ENCODE data around the gene DENND1A.

DNA sequence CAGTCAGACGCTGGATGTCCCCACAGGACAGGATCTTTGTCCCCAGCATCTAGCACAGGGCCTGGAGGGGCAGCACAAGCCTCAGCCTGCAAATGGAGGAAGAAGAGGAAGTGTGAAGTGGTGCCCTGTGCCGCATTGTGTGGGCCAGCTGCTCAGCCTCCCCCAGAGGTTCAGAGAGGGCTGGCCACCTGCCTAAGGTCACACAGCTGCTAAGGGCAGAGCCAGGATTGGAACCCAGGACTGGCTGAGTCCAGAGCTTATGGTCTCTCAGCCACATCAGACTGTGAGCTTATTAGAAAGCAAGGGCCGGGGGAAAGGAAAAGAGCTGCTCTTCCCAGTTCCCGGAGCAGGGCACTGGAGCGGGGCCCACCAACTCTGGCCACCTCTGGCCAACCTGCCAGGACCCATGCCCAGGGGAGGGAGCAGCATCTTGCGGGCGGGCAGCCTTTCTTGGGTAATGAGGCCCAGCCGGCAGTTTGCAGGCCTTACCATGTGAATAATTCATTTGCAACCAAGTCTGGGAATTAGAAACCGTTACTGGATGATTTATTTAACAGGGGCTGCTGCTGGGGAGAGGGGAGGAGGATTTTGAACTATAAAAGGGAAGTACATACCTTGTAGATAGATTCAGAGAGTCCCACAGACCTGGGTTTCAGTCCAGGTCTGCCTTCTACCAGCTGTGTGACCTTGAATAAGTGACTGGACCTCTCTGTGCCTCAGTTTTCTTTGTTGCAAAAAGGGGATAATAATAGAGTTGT, 585.6 kb downstream of the DENND1A start:
- TF ChIP-seq, protein P1, sequence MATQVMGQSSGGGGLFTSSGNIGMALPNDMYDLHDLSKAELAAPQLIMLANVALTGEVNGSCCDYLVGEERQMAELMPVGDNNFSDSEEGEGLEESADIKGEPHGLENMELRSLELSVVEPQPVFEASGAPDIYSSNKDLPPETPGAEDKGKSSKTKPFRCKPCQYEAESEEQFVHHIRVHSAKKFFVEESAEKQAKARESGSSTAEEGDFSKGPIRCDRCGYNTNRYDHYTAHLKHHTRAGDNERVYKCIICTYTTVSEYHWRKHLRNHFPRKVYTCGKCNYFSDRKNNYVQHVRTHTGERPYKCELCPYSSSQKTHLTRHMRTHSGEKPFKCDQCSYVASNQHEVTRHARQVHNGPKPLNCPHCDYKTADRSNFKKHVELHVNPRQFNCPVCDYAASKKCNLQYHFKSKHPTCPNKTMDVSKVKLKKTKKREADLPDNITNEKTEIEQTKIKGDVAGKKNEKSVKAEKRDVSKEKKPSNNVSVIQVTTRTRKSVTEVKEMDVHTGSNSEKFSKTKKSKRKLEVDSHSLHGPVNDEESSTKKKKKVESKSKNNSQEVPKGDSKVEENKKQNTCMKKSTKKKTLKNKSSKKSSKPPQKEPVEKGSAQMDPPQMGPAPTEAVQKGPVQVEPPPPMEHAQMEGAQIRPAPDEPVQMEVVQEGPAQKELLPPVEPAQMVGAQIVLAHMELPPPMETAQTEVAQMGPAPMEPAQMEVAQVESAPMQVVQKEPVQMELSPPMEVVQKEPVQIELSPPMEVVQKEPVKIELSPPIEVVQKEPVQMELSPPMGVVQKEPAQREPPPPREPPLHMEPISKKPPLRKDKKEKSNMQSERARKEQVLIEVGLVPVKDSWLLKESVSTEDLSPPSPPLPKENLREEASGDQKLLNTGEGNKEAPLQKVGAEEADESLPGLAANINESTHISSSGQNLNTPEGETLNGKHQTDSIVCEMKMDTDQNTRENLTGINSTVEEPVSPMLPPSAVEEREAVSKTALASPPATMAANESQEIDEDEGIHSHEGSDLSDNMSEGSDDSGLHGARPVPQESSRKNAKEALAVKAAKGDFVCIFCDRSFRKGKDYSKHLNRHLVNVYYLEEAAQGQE (IDR thresholded peaks at IDR 0.05; ENCODE audit: insufficient read depth in 1 of 2, low read depth in 2 of 2, low read length in 1 of 2): no peak
- TF ChIP-seq, protein P2, sequence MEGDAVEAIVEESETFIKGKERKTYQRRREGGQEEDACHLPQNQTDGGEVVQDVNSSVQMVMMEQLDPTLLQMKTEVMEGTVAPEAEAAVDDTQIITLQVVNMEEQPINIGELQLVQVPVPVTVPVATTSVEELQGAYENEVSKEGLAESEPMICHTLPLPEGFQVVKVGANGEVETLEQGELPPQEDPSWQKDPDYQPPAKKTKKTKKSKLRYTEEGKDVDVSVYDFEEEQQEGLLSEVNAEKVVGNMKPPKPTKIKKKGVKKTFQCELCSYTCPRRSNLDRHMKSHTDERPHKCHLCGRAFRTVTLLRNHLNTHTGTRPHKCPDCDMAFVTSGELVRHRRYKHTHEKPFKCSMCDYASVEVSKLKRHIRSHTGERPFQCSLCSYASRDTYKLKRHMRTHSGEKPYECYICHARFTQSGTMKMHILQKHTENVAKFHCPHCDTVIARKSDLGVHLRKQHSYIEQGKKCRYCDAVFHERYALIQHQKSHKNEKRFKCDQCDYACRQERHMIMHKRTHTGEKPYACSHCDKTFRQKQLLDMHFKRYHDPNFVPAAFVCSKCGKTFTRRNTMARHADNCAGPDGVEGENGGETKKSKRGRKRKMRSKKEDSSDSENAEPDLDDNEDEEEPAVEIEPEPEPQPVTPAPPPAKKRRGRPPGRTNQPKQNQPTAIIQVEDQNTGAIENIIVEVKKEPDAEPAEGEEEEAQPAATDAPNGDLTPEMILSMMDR (IDR thresholded peaks at IDR 0.05): no peak
- TF ChIP-seq POLR2AphosphoS5 (IDR thresholded peaks at IDR 0.05; ENCODE audit: low read depth, low read length): no peak
- no peak for TF ChIP-seq SIN3A (IDR thresholded peaks at IDR 0.05; ENCODE audit: borderline replicate concordance, insufficient read depth, low read depth, low read length)
